Endothelial cell of umbilical vein (primary cell): ENCODE data around the gene SESN3. TPM values are rescaled to one million over a fixed set of nuclear protein-coding genes. Genes with fewer than 3 reads are reported as not detected.

Experiments
- BruUV-seq: library from RNA; stranded (reverse); fragments of 400-500 nt; replicated peaks from 2 replicates; lab custom pipeline; 2021; lab: Mats Ljungman, UMichigan
- CTCF ChIA-PET: fragments of 300-600, 350-600 bp; sonication (Branson Sonifier 250); formaldehyde crosslinking; loops from one replicate; lab custom pipeline; 2021; ENCODE audit warnings: antibody characterized with exemption, inconsistent platforms; lab: Charles Lee
- POLR2A ChIA-PET: fragments of 300-600, 350-600 bp; sonication (Branson Sonifier 250); formaldehyde crosslinking; loops from one replicate; lab custom pipeline; 2021; ENCODE audit warnings: antibody characterized with exemption, inconsistent platforms; lab: Charles Lee
- DNase-seq: peaks from one replicate; pipeline ENCODE4 v3.0.0-alpha.2; 2011; ENCODE audit warnings: low read depth, low spot score
- FAIRE-seq: peaks from 2 replicates; lab custom pipeline; 2011; peaks lifted over from hg19 to GRCh38; lab: Jason Lieb, UNC
- H2AFZ ChIP-seq: 2 replicates; pipeline ENCODE4 v1.6.0; 2012; ENCODE audit warnings: low read depth, low read length, control low read depth, inconsistent platforms
- H3K27ac ChIP-seq: 2 replicates; pipeline ENCODE4 v1.5.1; 2011; ENCODE audit warnings: low read depth, mild to moderate bottlenecking, control low read depth, low read length, moderate library complexity; ENCODE audit not compliant: insufficient read depth
- H3K27me3 ChIP-seq, 2 experiments: 2 replicates each; pipeline versions ENCODE4 v1.6.0 to v1.6.1; 2011; ENCODE audit warnings: low read length in 2 of 2, mixed read lengths in 1 of 2; ENCODE audit not compliant: control insufficient read depth in 2 of 2, insufficient read depth in 2 of 2
- H3K36me3 ChIP-seq, 2 experiments: 2 replicates in 1 of 2; 3 replicates in 1 of 2; pipeline ENCODE4 v1.5.1; 2011; ENCODE audit warnings: low read length in 2 of 2, mild to moderate bottlenecking in 1 of 2, moderate library complexity in 1 of 2; ENCODE audit not compliant: control insufficient read depth in 2 of 2, insufficient read depth in 2 of 2; ENCODE audit errors: extremely low read depth in 1 of 2
- H3K4me1 ChIP-seq: 3 replicates; pipeline ENCODE4 v1.5.1; 2011; ENCODE audit warnings: mild to moderate bottlenecking, low read length; ENCODE audit not compliant: control insufficient read depth, insufficient read depth; ENCODE audit errors: extremely low read depth
- H3K4me2 ChIP-seq: 2 replicates; pipeline ENCODE4 v1.6.1; 2011; ENCODE audit warnings: low read length, control low read depth, mixed read lengths; ENCODE audit not compliant: insufficient read depth
- H3K4me3 ChIP-seq, 3 experiments: fragments of 200-600 bp in 1 of 3; sonication (generic), shearing (Covaris generic) in 1 of 3; replicated peaks in 1 of 3; 2 replicates each; pipeline ENCODE4 v1.5.1; 2011 to 2016; ENCODE audit warnings: control low read depth in 3 of 3, low read length in 3 of 3, mild to moderate bottlenecking in 2 of 3, inconsistent platforms in 1 of 3, low read depth in 1 of 3, moderate library complexity in 1 of 3; ENCODE audit not compliant: insufficient read depth in 1 of 3
- H3K79me2 ChIP-seq: 2 replicates; pipeline ENCODE4 v1.6.0; 2012; ENCODE audit warnings: low read length, inconsistent platforms; ENCODE audit not compliant: control insufficient read depth, insufficient read depth
- H3K9ac ChIP-seq: replicated peaks from 2 replicates; pipeline ENCODE3; 2011; ENCODE audit warnings: low read length, control low read depth; ENCODE audit not compliant: insufficient read depth; ENCODE audit errors: extremely low read depth
- H3K9me1 ChIP-seq: replicated peaks from 3 replicates; pipeline ENCODE4 v1.6.0; 2011; ENCODE audit warnings: mild to moderate bottlenecking, low read length; ENCODE audit not compliant: control insufficient read depth, insufficient read depth; ENCODE audit errors: extremely low read depth
- H3K9me3 ChIP-seq: replicated peaks from 2 replicates; pipeline ENCODE4 v1.5.1; 2012; ENCODE audit warnings: low read length, inconsistent platforms; ENCODE audit not compliant: control insufficient read depth, insufficient read depth
- H4K20me1 ChIP-seq: replicated peaks from 2 replicates; pipeline ENCODE3; 2011; ENCODE audit warnings: mild to moderate bottlenecking, low read length; ENCODE audit not compliant: control insufficient read depth, insufficient read depth; ENCODE audit errors: extremely low read depth
- EZH2 ChIP-seq: IDR thresholded peaks from 2 replicates; pipeline ENCODE4 v1.6.1; 2012; ENCODE audit warnings: borderline replicate concordance, low read depth, mild to moderate bottlenecking, moderate library complexity, low read length, inconsistent platforms; ENCODE audit not compliant: severe bottlenecking
- FOS ChIP-seq: IDR thresholded peaks from 2 replicates; pipeline ENCODE4 v1.6.1; 2011; ENCODE audit warnings: mild to moderate bottlenecking, low read length, moderate library complexity, borderline replicate concordance; ENCODE audit not compliant: insufficient read depth
- GATA2 ChIP-seq: IDR thresholded peaks from 2 replicates; pipeline ENCODE4 v1.7.0; 2011; ENCODE audit warnings: low read depth, mild to moderate bottlenecking, moderate library complexity, mixed read lengths, low read length; ENCODE audit not compliant: insufficient read length, insufficient read depth
- JUN ChIP-seq: IDR thresholded peaks from 2 replicates; pipeline ENCODE4 v1.6.1; 2011; ENCODE audit warnings: borderline replicate concordance, low read depth; ENCODE audit not compliant: insufficient read length, insufficient read depth
- MYC ChIP-seq: IDR thresholded peaks from one replicate; pipeline ENCODE4 v1.6.1; 2011; ENCODE audit warnings: mild to moderate bottlenecking, low read depth, low read length
- POLR2A ChIP-seq: IDR thresholded peaks from 2 replicates; pipeline ENCODE4 v1.6.1; 2012; ENCODE audit warnings: low read depth, mild to moderate bottlenecking, control low read depth, low read length
- POLR2AphosphoS5 ChIP-seq: IDR thresholded peaks from 2 replicates; pipeline ENCODE4 v1.6.1; 2012; ENCODE audit warnings: low read depth, mild to moderate bottlenecking, control low read depth, low read length, moderate library complexity; ENCODE audit not compliant: insufficient read depth
- dilution Hi-C: fragments of 300-500 bp; cut with MboI; formaldehyde crosslinking; loops from one replicate; pipeline ENCODE4 v1.15.0; 2019; ENCODE audit warnings: low sequenced_read_pairs; ENCODE audit not compliant: extremely low pct_ligation_motif_present
- intact Hi-C: fragments of 100-400 bp; cut with micrococcal nuclease; formaldehyde crosslinking; loops from one replicate; pipeline ENCODE4 v1.10.0; 2022
- polyA plus RNA-seq, 4 experiments: library from polyadenylated mRNA; depleted of rRNA in 3 of 4; stranded (reverse) in 3 of 4; unstranded in 1 of 4; fragments of >200 nt; gene quantifications; 2 replicates each; pipeline versions ENCODE4 v1.2.1 to v1.2.3, GENCODE V29; 2011 to 2012; ENCODE audit warnings: missing spikeins in 1 of 4
- total RNA-seq: library from RNA; stranded (reverse); gene quantifications from 2 replicates; pipeline ENCODE4 v1.2.3, GENCODE V29; 2021
- TF ChIP-seq, protein P1 (sequence below): IDR thresholded peaks from 2 replicates; pipeline ENCODE4 v1.6.1; 2011; ENCODE audit not compliant: insufficient read depth, insufficient read length
- TF ChIP-seq, protein P2 (sequence below), 2 donors: IDR thresholded peaks; 1 replicate in 1 of 2; 2 replicates in 1 of 2; pipeline ENCODE4 v1.5.1; 2011; ENCODE audit warnings: low read length in 2 of 2, mild to moderate bottlenecking in 2 of 2, moderate library complexity in 2 of 2, control low read depth in 1 of 2, inconsistent platforms in 1 of 2, low read depth in 1 of 2; ENCODE audit not compliant: insufficient read depth in 1 of 2; ENCODE audit errors: extremely low read depth in 1 of 2

Gene SESN3
- total and polyA plus RNA-seq, 2 donors (not counting 3 experiments of a cell fraction or from before 2014, with no cell fraction given), result 1.6 to 6.9 TPM

GRCh38 chr11:95266751-95267374 lies 35.9 kb upstream of the SESN3 start:
- POLR2A ChIA-PET, result no interaction called here
- CTCF ChIA-PET, result no interaction called here
- Histone ChIP-seq H4K20me1 (no peaks in the 10 kb centered on the region), H3K9me3 (no peaks in the 10 kb centered on the region), H3K79me2 (no peaks in the 10 kb centered on the region), H3K27ac (no peak overlapping the region), H3K4me1 (no peaks in the 10 kb centered on the region), H3K9ac (no peak overlapping the region), H3K4me3 (no peak overlapping the region), H3K4me2 (no peak overlapping the region), H3K36me3 (no peaks in the 10 kb centered on the region), H3K27me3 (no peaks in the 10 kb centered on the region), H2AFZ (no peak overlapping the region), H3K9me1 (no peaks in the 10 kb centered on the region)
- TF ChIP-seq, protein P1, sequence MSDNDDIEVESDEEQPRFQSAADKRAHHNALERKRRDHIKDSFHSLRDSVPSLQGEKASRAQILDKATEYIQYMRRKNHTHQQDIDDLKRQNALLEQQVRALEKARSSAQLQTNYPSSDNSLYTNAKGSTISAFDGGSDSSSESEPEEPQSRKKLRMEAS, result no peak
- TF ChIP-seq GATA2 (no peak), MYC (no peak), FOS (no peak), POLR2A (no peak), POLR2AphosphoS5 (no peak), JUN (no peak), EZH2 (no peak)
- TF ChIP-seq, protein P2, sequence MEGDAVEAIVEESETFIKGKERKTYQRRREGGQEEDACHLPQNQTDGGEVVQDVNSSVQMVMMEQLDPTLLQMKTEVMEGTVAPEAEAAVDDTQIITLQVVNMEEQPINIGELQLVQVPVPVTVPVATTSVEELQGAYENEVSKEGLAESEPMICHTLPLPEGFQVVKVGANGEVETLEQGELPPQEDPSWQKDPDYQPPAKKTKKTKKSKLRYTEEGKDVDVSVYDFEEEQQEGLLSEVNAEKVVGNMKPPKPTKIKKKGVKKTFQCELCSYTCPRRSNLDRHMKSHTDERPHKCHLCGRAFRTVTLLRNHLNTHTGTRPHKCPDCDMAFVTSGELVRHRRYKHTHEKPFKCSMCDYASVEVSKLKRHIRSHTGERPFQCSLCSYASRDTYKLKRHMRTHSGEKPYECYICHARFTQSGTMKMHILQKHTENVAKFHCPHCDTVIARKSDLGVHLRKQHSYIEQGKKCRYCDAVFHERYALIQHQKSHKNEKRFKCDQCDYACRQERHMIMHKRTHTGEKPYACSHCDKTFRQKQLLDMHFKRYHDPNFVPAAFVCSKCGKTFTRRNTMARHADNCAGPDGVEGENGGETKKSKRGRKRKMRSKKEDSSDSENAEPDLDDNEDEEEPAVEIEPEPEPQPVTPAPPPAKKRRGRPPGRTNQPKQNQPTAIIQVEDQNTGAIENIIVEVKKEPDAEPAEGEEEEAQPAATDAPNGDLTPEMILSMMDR (IDR thresholded peaks at IDR 0.05; ENCODE audit: extremely low read depth in 1 of 2, insufficient read depth in 1 of 2, low read depth in 1 of 2, low read length in 2 of 2), result no peak
- BruUV-seq, result no TSS peak
- intact Hi-C loops (no loop called here), dilution Hi-C loops (no loop called here)
- FAIRE-seq (no peak), DNase-seq (no peak)
